Body of pancreas (tissue), 4 donors: ENCODE data around the gene LAPTM5. TPM values are rescaled to one million over a fixed set of nuclear protein-coding genes. Genes with fewer than 3 reads are reported as not detected.

Experiments used
- ATAC-seq: fragments of 150-250 bp; one replicate; pipeline ENCODE4 v1.9.1; 2016
- DNase-seq, 4 donors: peaks; one replicate each; pipeline ENCODE4 v3.0.0-alpha.2; 2019
- H3K27ac ChIP-seq, 4 donors: fragments of 200-600 bp; sonication (generic); 1 replicate in 3 of 4; 2 replicates in 1 of 4; pipeline versions ENCODE4 v1.5.1 to v1.6.1; 2016 to 2019; ENCODE audit warnings: mild to moderate bottlenecking in 1 of 4, mixed read lengths in 1 of 4, moderate library complexity in 1 of 4
- H3K27me3 ChIP-seq, 2 donors: fragments of 200-600 bp; sonication (generic); one replicate each; pipeline ENCODE4 v1.6.0; 2016; ENCODE audit warnings: mild to moderate bottlenecking in 1 of 2
- H3K36me3 ChIP-seq, 2 donors: fragments of 200-600 bp; sonication (generic); replicated peaks in 1 of 2; 2 replicates each; pipeline ENCODE4 v1.5.1; 2016; ENCODE audit warnings: low read depth in 2 of 2; ENCODE audit not compliant: insufficient read depth in 1 of 2
- H3K4me1 ChIP-seq: fragments of 200-600 bp; sonication (generic); one replicate; pipeline ENCODE4 v1.6.0; 2016
- H3K4me3 ChIP-seq, 2 donors: fragments of 200-600 bp; sonication (generic); 1 replicate in 1 of 2; 2 replicates in 1 of 2; pipeline ENCODE4 v1.5.1; 2016 to 2019
- H3K9me3 ChIP-seq, 3 donors: fragments of 200-600 bp; sonication (generic); 1 replicate in 2 of 3; 2 replicates in 1 of 3; pipeline ENCODE4 v1.5.1; 2016
- CTCF ChIP-seq, 7 experiments: fragments of 450-650 bp in 4 of 7; fragments of 200-600 bp in 3 of 7; sonication (generic) in 3 of 7; IDR thresholded peaks; one replicate each; pipeline ENCODE4 v1.5.1; 2016 to 2019; ENCODE audit warnings: antibody characterized with exemption in 7 of 7
- POLR2A ChIP-seq, 3 donors: fragments of 450-650 bp; IDR thresholded peaks; one replicate each; pipeline ENCODE4 v1.6.1; 2016; ENCODE audit warnings: antibody characterized with exemption in 3 of 3, mild to moderate bottlenecking in 2 of 3
- WGBS, 2 donors: methylation state at CpG; one replicate each; pipeline ENCODE4 v1.1.5; 2017; 5-methylcytosine and 5-hydroxymethylcytosine counted together
- intact Hi-C: fragments of 100-400 bp; cut with DNase I; formaldehyde crosslinking; loops from one replicate; pipeline ENCODE4 v1.15.1; 2023
- total RNA-seq, 2 donors: library from RNA; depleted of rRNA; stranded (reverse); fragments of >200 nt; gene quantifications; one replicate each; pipeline ENCODE4 v1.1.0, GENCODE V29; 2016

Gene LAPTM5
- total RNA-seq, 2 donors from 2014 or later = 6.3 to 25.2 TPM

GRCh38 chr1:30731806-30732276, 25.7 kb downstream of the LAPTM5 start:
- no peak for TF ChIP-seq POLR2A (IDR thresholded peaks at IDR 0.05)
- no peak for TF ChIP-seq CTCF (IDR thresholded peaks at IDR 0.05)
- WGBS, 2 donors = 61 to 67% methylated on average over 8 of the region's 8 CpGs
- H3K9me3 ChIP-seq = no peaks in the 10 kb centered on the region
- no peaks in the 10 kb centered on the region for H3K27me3 ChIP-seq
- H3K36me3 ChIP-seq = no peaks in the 10 kb centered on the region
- ATAC-seq = no peak
- H3K4me1 ChIP-seq = no peaks in the 10 kb centered on the region
- no peak overlapping the region for H3K27ac ChIP-seq
- DNase-seq = no peak
- intact Hi-C loops = no loop called here
- H3K4me3 ChIP-seq = no peak overlapping the region

- Histone ChIP-seq H3K9me3 (no peaks in the 10 kb centered on the region), H3K36me3 (no peaks in the 10 kb centered on the region), H3K27ac (no peak overlapping the region), H3K27me3 (no peaks in the 10 kb centered on the region), H3K4me3 (no peak overlapping the region), H3K4me1 (no peaks in the 10 kb centered on the region)
- no peak for TF ChIP-seq POLR2A (IDR thresholded peaks at IDR 0.05)
- no peak for TF ChIP-seq CTCF (IDR thresholded peaks at IDR 0.05)
- no peak for DNase-seq
- intact Hi-C loops = no loop called here
- 58 to 60% methylated on average over 10 of the region's 10 CpGs for WGBS, 2 donors
- no peak for ATAC-seq
These were observed 26.3 kb downstream of the LAPTM5 start for GRCh38 chr1:30731109-30731805.

- no peak overlapping the region for H3K27ac ChIP-seq
- intact Hi-C loops = no loop called here
- 65 to 73% methylated on average over 6 to 23 of the region's 23 CpGs for WGBS, 2 donors
- DNase-seq (no peak), ATAC-seq (no peak)
- H3K9me3 ChIP-seq = no peaks in the 10 kb centered on the region
- H3K4me1 ChIP-seq = no peaks in the 10 kb centered on the region
- H3K36me3 ChIP-seq = no peaks in the 10 kb centered on the region
- H3K4me3 ChIP-seq = no peak overlapping the region
- TF ChIP-seq POLR2A (IDR thresholded peaks at IDR 0.05) (no peak), CTCF (IDR thresholded peaks at IDR 0.05) (no peak)
- no peaks in the 10 kb centered on the region for H3K27me3 ChIP-seq
These were observed 27.0 kb downstream of the LAPTM5 start for GRCh38 chr1:30730346-30731108.

- H3K4me3 ChIP-seq = no peak overlapping the region
- H3K27me3 ChIP-seq = no peaks in the 10 kb centered on the region
- intact Hi-C loops = no loop called here
- H3K27ac ChIP-seq = no peak overlapping the region
- TF ChIP-seq CTCF (IDR thresholded peaks at IDR 0.05) (no peak), POLR2A (IDR thresholded peaks at IDR 0.05) (no peak)
- no peaks in the 10 kb centered on the region for H3K4me1 ChIP-seq
- 69 to 82% methylated on average over 5 to 6 of the region's 6 CpGs for WGBS, 2 donors
- H3K9me3 ChIP-seq = no peaks in the 10 kb centered on the region
- peaks cover 0 to 3% of the 10 kb centered on the region in 2 donors for H3K36me3 ChIP-seq
- ATAC-seq (no peak), DNase-seq (no peak)
These were observed 27.7 kb downstream of the LAPTM5 start for GRCh38 chr1:30729901-30730300.
